ENCODE data around the gene FAM110A.
"Not testable (repeated sequence)": the region's sequence is repeated elsewhere in the genome, so short reads cannot be mapped to it uniquely, and the experiment has no call there.

FAM110A gene

DNA sequence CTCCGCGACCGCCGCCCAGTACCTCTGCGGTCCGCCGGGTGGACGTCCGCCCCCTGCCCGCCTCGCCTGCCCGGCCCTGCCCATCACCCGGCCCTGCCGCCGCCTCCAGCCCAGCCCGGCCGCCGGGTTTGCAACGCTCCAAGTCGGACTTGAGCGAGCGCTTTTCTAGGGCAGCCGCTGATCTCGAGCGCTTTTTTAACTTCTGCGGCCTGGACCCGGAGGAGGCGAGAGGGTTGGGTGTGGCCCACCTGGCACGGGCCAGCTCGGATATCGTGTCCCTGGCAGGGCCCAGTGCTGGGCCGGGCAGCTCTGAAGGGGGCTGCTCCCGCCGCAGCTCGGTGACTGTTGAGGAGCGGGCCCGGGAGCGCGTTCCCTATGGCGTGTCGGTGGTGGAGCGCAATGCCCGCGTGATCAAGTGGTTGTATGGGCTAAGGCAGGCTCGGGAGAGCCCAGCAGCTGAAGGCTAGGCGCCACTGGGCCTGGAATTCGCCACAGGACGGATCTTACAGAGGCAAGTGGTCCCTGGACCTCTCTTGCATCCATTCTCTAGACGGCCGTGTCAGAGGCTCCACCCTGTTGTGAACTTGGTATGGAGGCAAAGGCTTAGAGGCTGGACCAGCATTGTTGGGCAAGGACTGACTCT lies 11.8 kb downstream of the FAM110A start:
- DNase-seq = no peak

DNA sequence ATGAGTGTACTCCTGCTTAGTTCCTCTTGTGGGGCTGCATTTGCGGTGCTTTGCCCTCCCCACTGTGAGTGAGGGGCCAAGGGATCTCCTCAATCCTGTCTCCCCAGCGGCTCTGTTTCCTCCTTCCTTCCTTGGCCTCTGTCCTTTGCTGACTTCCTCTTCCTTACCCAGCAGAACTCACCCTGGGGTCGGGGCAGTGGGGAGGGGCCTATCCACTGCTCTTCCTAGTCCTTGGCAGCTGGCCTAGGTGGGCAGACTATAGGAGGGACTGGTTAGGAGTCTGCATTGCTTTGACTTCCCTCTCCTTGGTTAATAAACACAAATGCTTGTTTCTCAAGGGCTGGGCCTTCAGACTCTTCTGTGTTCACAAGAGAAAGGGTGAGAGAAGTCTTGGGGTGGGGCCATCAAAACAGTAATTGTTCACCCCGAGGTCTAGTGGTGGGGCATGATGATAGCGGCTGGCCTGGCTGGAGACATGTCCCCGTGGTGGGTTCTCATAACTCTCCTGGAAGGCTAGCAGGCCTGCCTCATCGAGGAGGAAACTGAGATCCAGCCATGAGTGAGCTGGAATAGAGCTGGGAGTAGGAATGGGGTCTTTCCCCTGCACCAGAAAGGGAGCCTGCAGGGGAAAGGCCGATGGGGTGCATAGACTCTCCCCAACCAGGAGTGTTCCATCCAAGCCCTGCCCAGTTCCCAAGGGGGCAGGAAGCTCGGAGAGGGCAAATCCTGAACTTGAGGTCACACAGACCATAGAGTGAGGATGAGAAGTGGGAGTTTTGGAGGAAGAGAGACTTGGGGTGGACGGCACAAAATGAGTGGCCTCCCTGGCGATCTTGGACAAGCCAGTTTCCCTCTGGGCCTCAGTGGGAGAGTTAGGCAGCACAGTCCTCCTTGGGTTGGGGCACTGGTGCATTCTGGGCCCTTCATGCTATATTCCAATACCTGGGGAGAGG lies 12.7 kb downstream of the FAM110A start:
- DNase-seq = no peak

DNA sequence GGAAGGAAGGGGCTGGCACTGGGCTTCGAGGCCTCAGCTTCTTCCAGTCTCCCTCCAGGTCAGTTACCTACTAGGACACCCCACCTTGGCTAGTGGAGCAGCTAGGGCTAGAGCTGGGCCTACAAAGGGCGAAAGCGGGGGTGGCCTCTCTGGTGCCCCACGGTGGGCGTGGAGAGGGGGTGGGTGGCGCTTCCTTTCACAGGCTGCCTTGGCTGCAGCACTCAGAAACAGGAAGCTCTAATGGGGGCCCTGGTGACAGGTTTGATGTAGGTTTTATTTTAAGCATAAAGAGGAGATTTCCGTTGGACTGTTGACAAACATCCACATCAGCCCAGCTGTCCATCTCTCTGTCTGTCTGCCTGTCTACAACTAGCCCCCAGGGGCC lies 13.4 kb downstream of the FAM110A start:
- DNase-seq = no peak

DNA sequence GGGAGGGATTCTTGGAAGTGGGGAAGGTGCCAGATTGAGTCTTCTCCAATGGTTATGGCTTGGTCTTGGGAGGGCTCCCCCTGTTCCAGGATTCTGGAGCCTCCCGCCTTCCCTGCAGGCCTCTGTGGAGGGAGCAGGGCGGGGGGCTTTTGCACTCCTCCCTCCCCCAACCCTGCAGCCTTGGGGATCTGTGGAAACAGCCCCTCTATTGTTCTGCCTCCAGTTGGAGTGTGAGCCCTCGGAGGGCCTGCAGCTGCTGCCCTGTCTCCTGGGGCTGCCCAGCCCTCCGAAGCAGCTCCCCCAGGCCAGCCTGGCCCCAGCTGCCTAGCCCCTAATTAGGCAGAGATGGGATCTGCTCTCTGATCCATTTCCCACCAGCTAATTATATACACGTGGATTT lies 14.7 kb downstream of the FAM110A start:
- no peak for DNase-seq

DNA sequence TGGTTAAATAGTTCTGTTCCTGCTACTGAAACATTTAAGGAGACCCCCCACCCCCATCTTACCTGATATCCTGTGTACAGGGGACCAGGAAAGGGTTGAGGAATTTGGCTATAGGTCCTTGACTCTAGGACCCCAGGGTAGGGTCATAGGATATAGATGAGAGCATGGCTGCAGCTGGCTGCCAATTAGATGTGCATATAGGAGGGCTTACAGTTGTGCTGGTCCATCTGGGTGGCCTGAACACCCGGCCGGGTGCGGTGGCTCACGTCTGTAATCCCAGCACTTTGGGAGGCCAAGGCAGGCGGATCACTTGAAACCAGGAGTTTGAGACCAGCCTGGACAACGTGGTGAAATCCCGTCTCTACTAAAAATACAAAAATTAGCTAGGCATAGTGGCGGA lies 15.2 kb downstream of the FAM110A start:
- DNase-seq = not testable (repeated sequence)

DNA sequence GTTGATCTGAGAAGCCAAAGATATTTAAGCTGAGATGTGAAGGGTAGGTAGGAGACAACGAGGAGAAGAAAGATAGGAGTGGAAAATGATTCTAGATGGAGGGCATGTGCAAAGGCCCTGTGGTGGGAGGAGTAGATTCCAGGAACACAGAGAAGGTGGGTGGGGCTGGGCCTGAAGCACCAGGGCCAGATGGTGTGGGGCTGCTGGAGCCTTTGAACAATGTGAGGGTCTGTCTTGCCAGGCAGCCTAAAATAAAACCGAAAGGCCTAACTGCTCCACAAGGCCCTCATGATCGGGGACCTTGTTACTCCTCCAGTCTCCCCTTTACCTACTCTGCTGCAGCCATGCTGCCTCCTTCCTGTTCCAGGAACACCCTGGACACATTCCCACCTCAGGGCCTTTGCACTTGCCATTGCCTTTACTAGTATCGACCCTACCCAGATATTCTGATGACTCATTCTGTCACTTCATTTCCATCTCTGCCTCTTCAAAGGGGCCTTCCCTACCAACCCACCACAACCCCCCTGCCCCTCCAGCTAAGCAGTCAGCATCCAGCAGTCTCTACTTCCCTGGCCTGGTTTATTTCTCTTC lies 20.0 kb downstream of the FAM110A start:
- no peak for DNase-seq

DNA sequence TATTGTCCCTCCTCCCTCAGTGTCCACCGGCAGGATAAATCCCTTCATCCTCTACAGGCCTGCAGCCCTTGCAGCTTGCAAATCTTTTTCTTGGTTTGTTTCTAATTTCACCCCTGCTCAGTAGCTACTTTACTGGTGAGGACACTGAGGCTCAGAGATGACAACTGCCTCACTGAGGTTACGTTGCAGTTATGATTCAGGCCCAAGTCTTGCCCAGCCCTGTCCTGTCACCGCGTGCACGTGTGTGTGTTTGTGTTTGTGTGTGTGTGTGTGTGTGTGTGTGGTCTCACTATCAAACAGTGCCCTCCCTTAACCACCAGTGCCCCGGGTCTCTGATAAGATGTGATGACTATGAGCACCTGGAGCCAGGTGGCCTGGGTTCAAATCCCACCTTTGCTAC lies 21.1 kb downstream of the FAM110A start:
- DNase-seq = no peak

DNA sequence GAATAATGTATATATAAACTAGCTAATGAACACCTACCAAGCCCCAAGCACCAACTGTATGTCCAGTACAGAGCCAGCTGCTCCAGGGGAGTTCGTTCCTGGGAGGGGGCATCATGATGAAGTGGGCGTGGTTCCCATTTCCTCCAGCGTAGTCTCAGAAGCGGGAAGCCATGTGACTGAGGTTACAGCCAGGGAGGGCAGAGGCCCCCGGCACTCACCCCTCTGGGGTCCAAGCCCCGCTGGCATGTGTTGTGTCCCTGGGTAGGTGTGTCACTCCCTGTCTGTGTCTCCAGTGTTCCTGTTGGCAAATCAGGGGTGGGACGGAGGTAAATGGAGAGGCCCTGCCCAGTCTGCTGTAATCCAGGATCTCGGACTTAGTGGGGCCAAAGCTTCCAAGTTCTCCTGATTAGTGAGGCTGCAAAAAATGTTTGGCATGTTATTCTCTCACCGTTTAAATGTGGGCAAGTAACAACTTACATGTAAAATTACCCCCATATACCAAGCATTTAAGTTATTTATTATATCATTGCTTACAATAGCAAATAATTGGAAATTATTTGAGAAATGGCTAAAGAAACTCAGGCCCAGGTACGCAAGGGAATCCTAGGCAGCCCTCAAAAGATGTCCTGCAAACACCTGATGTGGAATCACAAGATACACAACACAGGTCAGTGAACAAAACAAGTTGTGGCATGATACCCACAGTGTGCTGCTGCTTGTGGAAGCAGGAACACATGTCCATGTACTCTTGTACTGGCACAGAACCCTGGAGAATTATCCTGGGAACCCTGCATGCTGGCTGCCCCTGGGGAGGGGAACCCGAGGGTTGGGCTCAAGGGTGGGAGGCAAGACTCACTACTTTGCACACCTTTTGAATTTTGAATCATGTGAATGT lies 22.2 kb downstream of the FAM110A start:
- no peak for DNase-seq

DNA sequence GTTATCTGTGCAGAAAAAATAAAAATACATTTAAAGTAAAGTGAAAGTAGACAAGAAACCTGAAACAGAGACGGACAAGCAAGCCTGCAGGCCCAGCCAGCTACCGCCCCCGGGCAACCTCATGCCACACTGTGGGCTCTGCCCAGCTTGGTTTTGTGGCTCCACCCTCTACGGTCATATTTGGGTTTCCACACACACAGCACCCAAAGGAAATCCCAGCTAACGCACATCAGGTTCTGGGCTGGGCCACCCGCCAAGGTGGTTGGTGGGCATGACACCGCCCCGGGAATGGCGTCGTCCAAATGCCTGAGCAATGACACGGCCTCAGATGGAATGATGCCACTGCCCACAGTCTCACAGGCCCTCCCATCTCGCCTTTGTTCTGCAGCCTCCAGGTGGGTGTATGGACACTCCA lies 22.9 kb downstream of the FAM110A start:
- no peak for DNase-seq

DNA sequence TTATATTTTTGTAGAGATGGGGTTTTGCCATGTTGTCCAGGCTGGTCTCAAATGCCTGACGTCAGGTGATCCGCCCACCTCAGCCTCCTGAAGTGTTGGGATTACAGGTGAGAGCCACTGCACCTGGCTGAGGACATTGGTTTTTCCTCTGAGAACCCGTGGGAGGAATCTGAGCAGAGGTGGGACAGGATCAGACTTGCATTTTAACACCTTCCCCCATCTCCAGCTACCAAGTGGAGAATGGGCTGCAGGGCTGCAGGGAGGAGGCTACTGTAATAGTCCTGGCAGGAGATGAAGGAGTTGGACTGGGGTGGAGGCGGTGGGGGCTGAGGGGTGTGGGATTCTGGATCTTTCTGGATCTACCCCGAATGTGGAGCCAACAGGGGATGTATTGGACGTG lies 24.5 kb downstream of the FAM110A start:
- DNase-seq = no peak

DNA sequence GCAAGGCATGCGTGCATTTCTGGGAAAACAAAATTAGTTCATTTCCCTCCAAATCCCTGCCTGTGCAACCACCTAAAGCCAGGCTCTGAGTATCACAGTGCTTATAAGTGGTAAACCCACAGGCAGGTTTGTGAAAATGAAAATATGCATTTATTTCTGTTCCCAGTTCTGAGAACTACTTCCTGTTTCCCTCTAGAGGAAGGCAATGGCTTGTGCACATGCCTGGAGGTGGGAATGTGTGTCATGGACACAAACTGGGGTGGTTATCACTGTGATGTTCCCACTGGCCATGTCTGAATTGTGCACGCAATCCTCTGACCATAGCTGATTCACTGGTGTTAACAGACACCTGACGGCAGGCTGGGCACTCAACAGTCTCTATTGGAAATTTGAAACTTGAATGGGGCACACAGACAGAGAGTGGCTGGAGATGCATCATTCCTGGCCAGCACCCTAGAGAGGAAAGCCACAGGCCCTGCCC lies 26.3 kb downstream of the FAM110A start:
- DNase-seq = no peak

DNA sequence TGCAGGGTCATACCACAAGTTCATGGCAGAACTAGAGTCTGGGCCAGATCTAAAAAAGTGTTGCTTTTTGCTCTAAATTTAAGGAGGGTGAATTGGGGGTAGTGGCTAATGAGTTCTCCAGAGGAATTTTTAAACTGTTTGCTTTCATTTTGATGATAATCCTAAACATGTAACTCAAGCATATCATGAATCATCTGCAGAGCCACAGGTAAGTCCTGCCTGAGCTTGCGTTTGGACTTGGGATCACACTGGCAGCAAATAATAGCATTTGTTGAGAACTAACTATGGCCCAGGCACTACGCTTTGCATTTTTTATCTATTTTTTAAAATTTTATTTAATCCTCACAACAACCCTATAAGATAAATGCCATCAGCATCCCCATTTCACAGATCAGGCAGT lies 27.4 kb downstream of the FAM110A start:
- DNase-seq = no peak

DNA sequence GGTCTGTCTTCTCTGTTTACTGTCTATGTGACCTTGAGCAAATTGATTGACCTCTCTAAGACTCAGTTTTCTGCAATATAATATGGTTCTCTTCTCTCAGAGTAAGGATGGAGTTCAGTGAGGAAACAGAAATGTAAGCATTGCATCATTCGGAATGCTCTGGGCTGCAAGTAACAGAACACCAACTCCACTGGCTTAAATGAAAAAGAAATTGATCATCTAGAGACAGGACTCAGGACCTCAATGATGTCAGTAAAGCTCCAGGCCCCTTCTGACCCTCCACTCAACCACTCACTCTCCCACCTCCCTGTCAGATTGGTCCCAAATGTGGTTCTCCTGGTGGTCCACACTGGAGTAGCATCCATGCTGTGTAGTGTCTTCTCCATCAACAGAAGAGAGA lies 31.9 kb downstream of the FAM110A start:
- no peak for DNase-seq

DNA sequence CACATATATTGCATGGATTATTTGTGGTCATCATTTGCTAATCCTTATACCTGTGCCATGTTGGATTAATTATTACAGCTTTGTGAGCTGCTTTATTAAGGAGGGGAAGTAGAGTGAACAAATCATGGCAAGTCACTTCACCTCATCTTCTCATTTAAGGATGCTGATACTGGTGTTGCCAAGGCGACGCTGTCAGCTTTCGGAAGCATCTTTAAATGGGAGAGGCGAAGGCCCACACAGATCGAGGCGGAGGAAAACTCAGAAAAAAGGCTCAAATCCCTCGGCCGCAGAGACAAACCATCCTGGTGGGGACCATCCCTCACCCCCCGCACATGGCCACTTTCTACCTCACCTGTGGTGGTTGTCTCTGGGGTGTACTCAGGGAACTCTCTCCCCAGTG lies 34.8 kb downstream of the FAM110A start:
- DNase-seq = no peak

DNA sequence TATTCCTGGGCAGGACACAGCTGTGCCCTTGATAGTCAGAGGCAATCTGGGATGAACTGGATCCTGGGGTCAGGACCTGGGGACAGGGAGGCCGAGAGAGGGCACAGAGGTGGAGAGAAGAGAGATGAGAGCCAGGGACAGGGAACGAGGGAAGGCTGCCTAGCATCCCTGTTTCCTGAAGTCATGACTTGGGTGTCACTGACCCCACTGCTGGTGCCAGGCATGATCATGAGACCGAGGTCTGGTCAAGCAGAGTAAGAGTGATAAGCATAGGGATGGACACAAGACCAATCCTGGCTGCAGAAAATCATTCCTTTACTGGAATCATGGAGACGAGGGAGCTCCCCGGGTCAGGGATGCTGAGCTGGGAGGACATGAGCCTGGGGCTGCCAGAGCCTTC lies 36.1 kb downstream of the FAM110A start:
- no peak for DNase-seq

DNA sequence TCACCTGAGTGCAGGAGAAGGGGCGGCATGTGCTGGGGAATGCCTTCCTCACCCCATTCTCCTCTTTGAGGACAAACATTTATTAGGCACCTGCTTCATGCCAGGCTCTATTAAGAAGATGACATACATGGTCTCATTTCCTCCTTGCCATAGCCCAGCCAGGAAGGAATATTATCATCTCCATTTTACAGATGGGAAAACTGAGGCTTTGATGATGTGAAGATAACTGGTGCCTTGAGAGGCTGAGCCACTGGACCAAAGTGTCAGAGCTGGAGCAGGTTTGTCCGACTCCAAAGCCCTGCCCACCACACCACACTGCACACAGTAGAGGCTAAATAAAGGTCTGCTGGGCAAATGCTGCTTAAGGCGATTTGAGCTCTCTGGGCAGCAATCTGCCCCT lies 37.2 kb downstream of the FAM110A start:
- no peak for DNase-seq

DNA sequence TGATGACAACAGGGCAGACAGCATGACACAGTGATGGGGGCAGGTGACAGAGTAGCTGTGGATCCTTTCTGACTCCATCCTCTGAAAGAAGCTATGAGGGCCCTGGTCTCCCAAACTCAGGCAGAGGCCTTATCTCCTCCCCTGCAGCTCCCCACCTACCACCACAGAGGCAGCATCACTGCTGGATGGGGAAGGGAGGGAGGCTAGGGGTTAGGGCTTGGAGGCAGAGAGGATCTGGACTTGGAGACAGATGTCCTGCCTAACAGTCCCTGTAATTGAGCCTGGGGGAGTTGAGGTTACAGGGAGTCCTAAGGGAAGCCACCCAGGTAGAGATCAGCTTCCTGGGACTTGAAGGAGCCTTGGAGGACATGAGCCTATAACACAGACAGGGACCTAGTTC lies 37.9 kb downstream of the FAM110A start:
- DNase-seq = no peak

DNA sequence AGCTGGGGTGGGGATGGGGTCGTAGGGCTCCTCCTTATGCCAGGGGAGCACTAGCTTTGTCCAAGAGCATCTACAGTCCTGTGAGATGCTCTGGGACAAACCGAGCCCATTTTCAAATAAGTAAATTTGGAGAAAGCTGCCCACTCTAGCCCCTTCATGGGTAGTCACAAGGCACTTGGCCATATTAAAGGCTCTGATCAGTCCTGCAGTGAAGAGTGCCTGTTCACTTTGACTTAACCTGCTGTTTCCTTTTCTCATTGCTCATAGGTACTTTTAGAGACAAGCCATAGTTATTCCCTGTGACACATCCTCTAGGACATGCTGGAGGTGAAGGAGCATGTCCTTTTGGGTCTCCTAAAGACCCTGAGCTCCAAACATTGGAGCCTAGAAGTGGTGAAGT lies 38.4 kb downstream of the FAM110A start:
- DNase-seq = no peak

DNA sequence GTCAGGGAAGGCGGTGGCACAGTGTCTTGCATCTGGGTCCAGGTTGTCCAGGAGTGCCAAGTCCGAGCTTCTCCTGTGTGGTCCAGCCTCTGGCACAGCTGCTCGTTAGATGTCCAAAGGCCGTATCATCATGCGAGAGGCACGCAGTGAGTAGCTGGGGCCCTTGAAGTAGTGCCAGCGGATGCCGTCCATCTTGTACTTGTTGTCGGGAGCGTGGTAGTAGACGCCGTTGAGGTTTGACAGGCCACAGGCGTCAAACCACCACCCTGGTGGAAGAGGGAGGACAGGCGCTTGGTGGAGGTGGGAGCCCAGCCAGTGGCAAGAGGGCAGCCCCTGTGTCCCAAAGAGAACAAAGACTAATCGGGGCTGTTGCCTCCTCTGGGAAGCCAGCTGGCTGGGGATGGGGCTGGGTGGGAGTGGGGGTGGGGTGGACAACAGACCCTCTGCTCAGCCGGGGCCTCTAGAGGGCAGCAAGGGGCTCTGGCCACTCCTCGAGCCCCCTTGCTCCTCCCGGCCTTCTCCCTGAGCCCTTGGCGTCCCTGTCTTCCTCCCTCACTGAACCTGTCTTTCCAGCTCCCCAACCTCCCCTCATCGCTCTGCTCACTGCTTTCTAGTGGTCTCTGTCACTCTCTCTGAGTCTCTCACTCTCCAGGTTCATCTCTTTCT lies 39.5 kb downstream of the FAM110A start:
- no peak for DNase-seq

DNA sequence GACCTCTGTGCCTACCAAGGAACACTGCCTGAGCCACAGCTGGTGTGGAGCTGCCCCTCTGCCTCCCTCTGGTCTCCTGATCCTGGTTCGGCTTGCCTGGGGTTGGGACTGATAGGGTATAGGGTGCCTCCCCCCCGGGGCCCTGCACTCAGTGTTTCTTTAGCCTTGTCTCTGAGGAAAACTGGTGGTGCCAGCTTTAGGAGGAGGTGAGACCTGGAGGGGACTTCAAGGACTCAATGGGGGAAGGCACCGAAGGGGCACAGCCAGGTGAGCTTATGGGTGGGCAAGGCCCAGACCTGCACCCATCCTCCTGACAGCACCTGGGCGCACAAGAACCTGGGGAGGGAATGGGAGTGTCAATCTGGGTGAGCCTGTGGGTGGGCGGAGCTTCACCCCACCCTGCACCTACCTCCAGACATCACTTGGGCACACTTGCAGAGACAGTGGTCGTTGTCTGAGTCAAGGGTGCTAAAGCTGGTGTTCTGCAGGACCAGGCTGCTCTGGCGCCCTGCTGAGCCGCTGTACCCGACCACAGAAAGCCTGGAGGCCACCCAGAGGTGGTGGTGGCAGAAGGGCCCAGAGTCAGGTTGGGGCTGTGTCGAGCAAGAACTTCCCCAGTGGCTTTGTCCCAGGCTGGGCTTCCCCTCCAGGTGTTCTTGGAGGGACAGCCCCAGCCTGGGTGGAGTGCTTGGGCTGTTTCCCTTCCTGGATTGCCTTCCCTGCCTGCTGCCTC lies 40.5 kb downstream of the FAM110A start:
- no peak for DNase-seq

DNA sequence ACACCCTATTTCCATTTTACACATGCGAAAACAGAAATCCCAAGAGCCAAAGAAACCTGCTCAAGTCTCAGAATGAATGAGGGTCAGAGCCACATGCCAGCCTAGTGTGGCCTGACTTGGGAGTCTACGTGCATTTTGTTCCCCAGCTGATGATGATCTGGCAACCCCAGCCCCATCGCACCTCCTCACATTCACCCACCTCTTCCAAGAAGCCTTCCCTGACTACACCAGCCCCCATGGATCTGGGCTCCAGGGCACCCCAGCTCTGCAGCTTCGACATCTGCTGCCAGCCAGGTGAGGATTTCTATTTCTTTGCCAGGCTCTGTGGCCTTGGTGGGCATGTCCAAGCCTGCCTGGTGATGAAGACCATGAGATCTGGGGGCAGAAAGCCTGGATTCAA lies 41.6 kb downstream of the FAM110A start:
- DNase-seq = no peak

DNA sequence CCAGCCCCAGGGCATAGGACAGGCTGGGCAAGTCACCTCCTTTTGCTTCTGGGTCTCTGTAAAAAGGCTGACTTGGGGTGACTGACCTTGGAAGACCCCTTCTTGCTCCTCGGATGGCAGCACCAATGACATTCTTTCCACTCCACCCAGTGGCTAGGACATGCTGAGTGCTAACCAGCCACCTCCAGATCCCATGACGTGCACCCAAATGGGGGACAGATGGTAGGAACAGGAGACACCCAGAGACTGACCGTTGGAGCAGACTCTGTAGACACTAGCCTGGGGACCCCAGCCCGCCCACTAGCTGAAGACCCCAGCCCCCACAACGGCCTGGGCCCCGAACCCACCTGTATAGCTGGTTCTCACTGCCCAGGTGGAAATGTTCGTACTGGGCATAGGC lies 44.3 kb downstream of the FAM110A start:
- no peak for DNase-seq
